AG08396 (cell line): Measurements from ENCODE around the gene DMRTA2.

Experiments
- DNase-seq: peaks from one replicate; pipeline ENCODE4 v3.0.0; 2012; ENCODE audit warnings: low spot score, mixed read lengths

The DMRTA2 gene

DNA sequence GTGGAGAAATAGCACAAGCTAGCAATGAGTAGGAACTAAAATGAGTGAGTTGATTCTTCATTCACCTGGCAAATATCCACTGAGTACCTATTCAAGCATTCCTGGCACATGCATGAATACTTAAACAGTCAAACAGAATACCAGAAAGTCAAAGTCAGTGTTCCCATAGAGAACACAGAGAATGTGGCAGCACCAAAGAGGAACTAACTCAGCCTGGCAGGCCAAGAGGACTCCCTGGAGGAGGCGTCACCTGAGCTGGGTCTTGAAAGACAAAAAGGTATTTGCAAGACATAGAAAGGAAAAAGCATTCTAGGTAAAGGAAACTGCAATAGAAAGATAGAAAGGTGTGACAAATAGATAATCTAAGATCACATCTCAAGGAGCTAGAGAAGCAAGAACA lies 49.7 kb downstream of the DMRTA2 start:
- DNase-seq, result no peak

GRCh38 chr1:50371749-50372148 lies 51.5 kb downstream of the DMRTA2 start:
- DNase-seq, result no peak

- no peak for DNase-seq
Measured at GRCh38 chr1:50369830-50370229, 53.4 kb downstream of the DMRTA2 start.

GRCh38 chr1:50369008-50369634 lies 54.1 kb downstream of the DMRTA2 start:
- DNase-seq, result no peak

- DNase-seq, result peak; percentile 65
Measured at GRCh38 chr1:50368179-50369007, 54.9 kb downstream of the DMRTA2 start.
